ENCODE results near the gene ATXN2.
"Not testable (repeated sequence)": the region's sequence is repeated elsewhere in the genome, so short reads cannot be mapped to it uniquely, and the experiment has no call there.

The ATXN2 gene

GRCh38 chr12:111628505-111629260, 29.6 kb upstream of the ATXN2 start:
- H3K4me1 ChIP-seq (ENCODE audit: control insufficient read depth, insufficient read depth, low read length), result peaks cover 3% of the 10 kb centered on the region
- H3K27me3 ChIP-seq (ENCODE audit: control insufficient read depth, insufficient read depth, low read length, poor library complexity, severe bottlenecking), result no peaks in the 10 kb centered on the region
- no peaks in the 10 kb centered on the region for H3K36me3 ChIP-seq (ENCODE audit: control insufficient read depth, insufficient read depth, low read length)
- WGBS, 2 experiments, result 87 to 94% methylated on average over 7 of the region's 7 CpGs
- no peak overlapping the region for H3K4me3 ChIP-seq (ENCODE audit: insufficient read depth, low read depth, low read length)
- no peak overlapping the region for H3K27ac ChIP-seq (ENCODE audit: insufficient read depth, low read depth, low read length, poor library complexity, severe bottlenecking)
- no peaks in the 10 kb centered on the region for H3K9me3 ChIP-seq (ENCODE audit: control insufficient read depth, low read length)

- Histone ChIP-seq H3K27ac (ENCODE audit: insufficient read depth, low read depth, low read length, poor library complexity, severe bottlenecking) (no peak overlapping the region), H3K4me3 (ENCODE audit: insufficient read depth, low read depth, low read length) (no peak overlapping the region), H3K4me1 (ENCODE audit: control insufficient read depth, insufficient read depth, low read length) (no peaks in the 10 kb centered on the region), H3K36me3 (ENCODE audit: control insufficient read depth, insufficient read depth, low read length) (no peaks in the 10 kb centered on the region), H3K9me3 (ENCODE audit: control insufficient read depth, low read length) (no peaks in the 10 kb centered on the region), H3K27me3 (ENCODE audit: control insufficient read depth, insufficient read depth, low read length, poor library complexity, severe bottlenecking) (no peaks in the 10 kb centered on the region)
- 93 to 95% methylated on average over 6 of the region's 6 CpGs for WGBS, 2 experiments
Observed at GRCh38 chr12:111626230-111626629, 27.1 kb upstream of the ATXN2 start.

- Histone ChIP-seq H3K4me1 (ENCODE audit: control insufficient read depth, insufficient read depth, low read length) (no peaks in the 10 kb centered on the region), H3K27me3 (ENCODE audit: control insufficient read depth, insufficient read depth, low read length, poor library complexity, severe bottlenecking) (no peaks in the 10 kb centered on the region), H3K4me3 (ENCODE audit: insufficient read depth, low read depth, low read length) (no peak overlapping the region), H3K9me3 (ENCODE audit: control insufficient read depth, low read length) (no peaks in the 10 kb centered on the region), H3K27ac (ENCODE audit: insufficient read depth, low read depth, low read length, poor library complexity, severe bottlenecking) (no peak overlapping the region), H3K36me3 (ENCODE audit: control insufficient read depth, insufficient read depth, low read length) (no peaks in the 10 kb centered on the region)
- WGBS, 2 experiments, result 91% methylated on average over 8 of the region's 8 CpGs
Observed at GRCh38 chr12:111624540-111624939, 25.4 kb upstream of the ATXN2 start.

DNA sequence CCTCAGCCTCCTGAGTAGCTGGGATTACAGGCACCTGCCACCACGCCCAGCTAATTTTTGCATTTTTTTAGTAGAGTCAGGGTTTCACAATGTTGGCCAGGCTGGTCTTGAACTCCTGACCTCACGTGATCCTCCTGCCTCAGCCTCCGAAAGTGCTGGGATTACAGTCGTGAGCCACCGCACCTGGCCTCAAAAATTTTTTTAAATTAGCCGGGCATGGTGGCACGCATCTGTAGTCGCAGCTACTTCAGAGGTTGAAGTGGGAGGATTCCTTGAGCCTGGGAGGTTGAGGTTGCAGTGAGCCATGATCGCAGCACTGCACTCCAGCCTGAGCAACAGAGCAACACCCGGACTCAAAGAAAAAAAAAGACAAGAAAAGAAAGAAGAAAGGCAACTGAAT, 18.7 kb upstream of the ATXN2 start:
- H3K36me3 ChIP-seq (ENCODE audit: control insufficient read depth, insufficient read depth, low read length); H3K4me3 ChIP-seq (ENCODE audit: insufficient read depth, low read depth, low read length); H3K4me1 ChIP-seq (ENCODE audit: control insufficient read depth, insufficient read depth, low read length); H3K27ac ChIP-seq (ENCODE audit: insufficient read depth, low read depth, low read length, poor library complexity, severe bottlenecking); H3K27me3 ChIP-seq (ENCODE audit: control insufficient read depth, insufficient read depth, low read length, poor library complexity, severe bottlenecking); H3K9me3 ChIP-seq (ENCODE audit: control insufficient read depth, low read length): not testable (repeated sequence)
- 91 to 95% methylated on average over 10 of the region's 10 CpGs for WGBS, 2 experiments

- WGBS, 2 experiments, result 92 to 96% methylated on average over 7 of the region's 7 CpGs
- H3K27me3 ChIP-seq (ENCODE audit: control insufficient read depth, insufficient read depth, low read length, poor library complexity, severe bottlenecking), result no peaks in the 10 kb centered on the region
- no peaks in the 10 kb centered on the region for H3K9me3 ChIP-seq (ENCODE audit: control insufficient read depth, low read length)
Observed at GRCh38 chr12:111616177-111616623, 17.1 kb upstream of the ATXN2 start.

DNA sequence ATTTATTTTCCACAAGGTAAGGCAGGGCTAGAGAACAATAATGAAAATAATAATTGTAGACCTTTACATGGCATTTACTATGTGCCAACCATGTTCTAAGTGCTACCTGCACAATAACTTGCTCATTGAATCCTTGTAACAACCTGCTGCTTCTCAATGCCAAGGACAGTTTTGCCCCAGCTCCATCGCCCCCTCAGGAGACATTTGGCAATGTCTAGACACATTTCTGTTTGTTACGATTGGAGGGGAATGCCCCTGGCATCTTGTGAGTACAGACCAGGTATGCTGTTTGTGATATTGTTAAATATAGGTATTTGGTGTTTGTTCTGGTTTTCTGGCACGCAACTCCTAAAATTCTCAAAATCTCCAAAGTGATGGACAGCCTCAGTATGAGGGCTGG, 8.1 kb upstream of the ATXN2 start:
- WGBS, 2 experiments, result 82 to 93% methylated on average over 3 of the region's 3 CpGs
- Histone ChIP-seq H3K9me3 (ENCODE audit: control insufficient read depth, low read length) (no peaks in the 10 kb centered on the region), H3K27ac (ENCODE audit: insufficient read depth, low read depth, low read length, poor library complexity, severe bottlenecking) (no peak overlapping the region), H3K4me3 (ENCODE audit: insufficient read depth, low read depth, low read length) (no peak overlapping the region), H3K4me1 (ENCODE audit: control insufficient read depth, insufficient read depth, low read length) (no peaks in the 10 kb centered on the region), H3K27me3 (ENCODE audit: control insufficient read depth, insufficient read depth, low read length, poor library complexity, severe bottlenecking) (no peaks in the 10 kb centered on the region), H3K36me3 (ENCODE audit: control insufficient read depth, insufficient read depth, low read length) (no peaks in the 10 kb centered on the region)

More at GRCh38 chr12:111616177-111616623, 17.1 kb upstream of the ATXN2 start:
- H3K36me3 ChIP-seq (ENCODE audit: control insufficient read depth, insufficient read depth, low read length), result no peaks in the 10 kb centered on the region
- H3K4me3 ChIP-seq (ENCODE audit: insufficient read depth, low read depth, low read length), result no peak overlapping the region
- no peak overlapping the region for H3K27ac ChIP-seq (ENCODE audit: insufficient read depth, low read depth, low read length, poor library complexity, severe bottlenecking)
- H3K4me1 ChIP-seq (ENCODE audit: control insufficient read depth, insufficient read depth, low read length), result no peaks in the 10 kb centered on the region

DNA sequence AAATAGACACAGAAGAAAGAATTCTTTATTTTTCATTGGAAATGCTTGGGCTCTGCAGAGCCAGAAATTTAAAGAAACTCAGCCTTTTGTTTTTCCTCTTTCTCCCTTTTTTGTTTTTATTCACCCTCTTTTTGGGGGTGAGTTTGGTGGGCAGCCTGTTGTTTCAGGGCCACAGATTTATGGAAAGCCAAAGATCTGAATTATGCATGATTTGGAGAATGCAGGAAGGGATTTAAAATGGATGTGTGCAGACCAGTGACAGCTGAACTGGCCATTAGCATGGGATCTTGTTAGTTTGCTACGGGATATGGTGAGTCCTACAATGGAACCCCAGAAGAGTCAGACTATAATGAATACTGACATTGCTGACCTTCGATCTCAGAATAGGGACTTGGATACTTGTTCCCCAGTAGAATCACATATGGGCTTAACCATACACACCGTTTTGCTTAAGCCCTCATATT, 7.7 kb upstream of the ATXN2 start:
- Histone ChIP-seq H3K36me3 (ENCODE audit: control insufficient read depth, insufficient read depth, low read length) (no peaks in the 10 kb centered on the region), H3K27me3 (ENCODE audit: control insufficient read depth, insufficient read depth, low read length, poor library complexity, severe bottlenecking) (no peaks in the 10 kb centered on the region), H3K9me3 (ENCODE audit: control insufficient read depth, low read length) (no peaks in the 10 kb centered on the region), H3K27ac (ENCODE audit: insufficient read depth, low read depth, low read length, poor library complexity, severe bottlenecking) (no peak overlapping the region), H3K4me1 (ENCODE audit: control insufficient read depth, insufficient read depth, low read length) (no peaks in the 10 kb centered on the region), H3K4me3 (ENCODE audit: insufficient read depth, low read depth, low read length) (no peak overlapping the region)
- WGBS, 2 experiments, result 91 to 100% methylated on average over 2 to 3 of the region's 3 CpGs

- Histone ChIP-seq H3K4me3 (ENCODE audit: insufficient read depth, low read depth, low read length) (no peak overlapping the region), H3K4me1 (ENCODE audit: control insufficient read depth, insufficient read depth, low read length) (no peaks in the 10 kb centered on the region), H3K9me3 (ENCODE audit: control insufficient read depth, low read length) (no peaks in the 10 kb centered on the region), H3K27me3 (ENCODE audit: control insufficient read depth, insufficient read depth, low read length, poor library complexity, severe bottlenecking) (no peaks in the 10 kb centered on the region), H3K27ac (ENCODE audit: insufficient read depth, low read depth, low read length, poor library complexity, severe bottlenecking) (no peak overlapping the region), H3K36me3 (ENCODE audit: control insufficient read depth, insufficient read depth, low read length) (no peaks in the 10 kb centered on the region)
- WGBS, 2 experiments, result 83 to 94% methylated on average over 7 of the region's 7 CpGs
Observed at GRCh38 chr12:111605911-111606766, 7.0 kb upstream of the ATXN2 start.

GRCh38 chr12:111602857-111603256, 3.7 kb upstream of the ATXN2 start:
- 95 to 99% methylated on average over 10 of the region's 11 CpGs for WGBS, 2 experiments

GRCh38 chr12:111602348-111602747, 3.2 kb upstream of the ATXN2 start:
- Histone ChIP-seq H3K4me1 (ENCODE audit: control insufficient read depth, insufficient read depth, low read length) (no peaks in the 10 kb centered on the region), H3K4me3 (ENCODE audit: insufficient read depth, low read depth, low read length) (no peak overlapping the region), H3K9me3 (ENCODE audit: control insufficient read depth, low read length) (no peaks in the 10 kb centered on the region), H3K36me3 (ENCODE audit: control insufficient read depth, insufficient read depth, low read length) (no peaks in the 10 kb centered on the region), H3K27me3 (ENCODE audit: control insufficient read depth, insufficient read depth, low read length, poor library complexity, severe bottlenecking) (no peaks in the 10 kb centered on the region), H3K27ac (ENCODE audit: insufficient read depth, low read depth, low read length, poor library complexity, severe bottlenecking) (no peak overlapping the region)
- WGBS, 2 experiments, result 90 to 96% methylated on average over 2 of the region's 2 CpGs

More at GRCh38 chr12:111602857-111603256, 3.7 kb upstream of the ATXN2 start:
- not testable (repeated sequence) for H3K27me3 ChIP-seq (ENCODE audit: control insufficient read depth, insufficient read depth, low read length, poor library complexity, severe bottlenecking); H3K36me3 ChIP-seq (ENCODE audit: control insufficient read depth, insufficient read depth, low read length); H3K27ac ChIP-seq (ENCODE audit: insufficient read depth, low read depth, low read length, poor library complexity, severe bottlenecking); H3K4me1 ChIP-seq (ENCODE audit: control insufficient read depth, insufficient read depth, low read length); H3K4me3 ChIP-seq (ENCODE audit: insufficient read depth, low read depth, low read length); H3K9me3 ChIP-seq (ENCODE audit: control insufficient read depth, low read length)

Data from ectodermal cell (in vitro differentiated cells).